ENCODE data around the gene SMIM33. TPM values are rescaled to one million over a fixed set of nuclear protein-coding genes. Genes with fewer than 3 reads are reported as not detected.
A peak's percentile ranks its signal among the peaks of the same experiment; 100 is the strongest.

The SMIM33 gene
- total RNA-seq, 2 donors from 2014 or later: not detected

DNA sequence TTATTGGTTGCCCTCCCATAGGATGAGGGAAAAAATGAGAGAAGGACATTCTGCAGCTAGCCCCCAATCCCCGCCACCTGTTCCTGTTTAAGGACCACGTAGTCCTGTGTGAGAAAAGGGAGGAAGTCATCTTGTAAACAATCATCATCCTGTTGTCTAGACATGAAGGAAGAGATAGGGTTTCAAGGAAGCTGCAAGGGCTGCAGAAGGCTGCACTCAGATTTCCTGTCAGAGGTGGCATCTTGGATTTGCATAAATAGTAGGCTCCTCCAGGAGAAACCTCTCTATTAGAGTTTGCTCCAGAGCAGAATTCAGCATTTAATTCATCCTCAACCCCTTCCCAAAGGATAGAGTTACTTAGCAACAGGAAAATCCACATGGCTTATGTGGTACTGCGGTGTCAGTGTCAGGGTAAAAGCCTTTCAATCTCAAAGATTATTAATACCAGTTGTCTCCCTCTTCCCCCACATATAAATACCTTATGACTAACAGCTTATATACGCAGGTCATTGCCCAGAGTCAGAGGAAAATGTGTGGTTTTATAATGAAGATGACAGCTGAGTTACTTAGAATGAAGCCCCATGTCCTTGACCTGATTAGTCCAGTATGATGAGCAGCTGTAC lies 26.9 kb upstream of the SMIM33 start:
- TF ChIP-seq, protein P1, sequence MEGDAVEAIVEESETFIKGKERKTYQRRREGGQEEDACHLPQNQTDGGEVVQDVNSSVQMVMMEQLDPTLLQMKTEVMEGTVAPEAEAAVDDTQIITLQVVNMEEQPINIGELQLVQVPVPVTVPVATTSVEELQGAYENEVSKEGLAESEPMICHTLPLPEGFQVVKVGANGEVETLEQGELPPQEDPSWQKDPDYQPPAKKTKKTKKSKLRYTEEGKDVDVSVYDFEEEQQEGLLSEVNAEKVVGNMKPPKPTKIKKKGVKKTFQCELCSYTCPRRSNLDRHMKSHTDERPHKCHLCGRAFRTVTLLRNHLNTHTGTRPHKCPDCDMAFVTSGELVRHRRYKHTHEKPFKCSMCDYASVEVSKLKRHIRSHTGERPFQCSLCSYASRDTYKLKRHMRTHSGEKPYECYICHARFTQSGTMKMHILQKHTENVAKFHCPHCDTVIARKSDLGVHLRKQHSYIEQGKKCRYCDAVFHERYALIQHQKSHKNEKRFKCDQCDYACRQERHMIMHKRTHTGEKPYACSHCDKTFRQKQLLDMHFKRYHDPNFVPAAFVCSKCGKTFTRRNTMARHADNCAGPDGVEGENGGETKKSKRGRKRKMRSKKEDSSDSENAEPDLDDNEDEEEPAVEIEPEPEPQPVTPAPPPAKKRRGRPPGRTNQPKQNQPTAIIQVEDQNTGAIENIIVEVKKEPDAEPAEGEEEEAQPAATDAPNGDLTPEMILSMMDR (IDR thresholded peaks at IDR 0.05): no peak
- no peak for TF ChIP-seq POLR2A (IDR thresholded peaks at IDR 0.05)
- H3K36me3 ChIP-seq (replicated peaks in 1 of 2; ENCODE audit: insufficient read depth in 1 of 2, low read depth in 2 of 2): no peaks in the 10 kb centered on the region
- 72 to 77% methylated on average over 4 of the region's 4 CpGs for WGBS, 2 donors
- no peaks in the 10 kb centered on the region for H3K27me3 ChIP-seq
- no peak overlapping the region for H3K4me3 ChIP-seq
- peaks cover 5% of the 10 kb centered on the region for H3K4me1 ChIP-seq
- H3K9me3 ChIP-seq: no peaks in the 10 kb centered on the region
- no peak overlapping the region for H3K27ac ChIP-seq
- no peak for ATAC-seq
- DNase-seq: no peak
- intact Hi-C loops (cut with DNase I): no loop called here

DNA sequence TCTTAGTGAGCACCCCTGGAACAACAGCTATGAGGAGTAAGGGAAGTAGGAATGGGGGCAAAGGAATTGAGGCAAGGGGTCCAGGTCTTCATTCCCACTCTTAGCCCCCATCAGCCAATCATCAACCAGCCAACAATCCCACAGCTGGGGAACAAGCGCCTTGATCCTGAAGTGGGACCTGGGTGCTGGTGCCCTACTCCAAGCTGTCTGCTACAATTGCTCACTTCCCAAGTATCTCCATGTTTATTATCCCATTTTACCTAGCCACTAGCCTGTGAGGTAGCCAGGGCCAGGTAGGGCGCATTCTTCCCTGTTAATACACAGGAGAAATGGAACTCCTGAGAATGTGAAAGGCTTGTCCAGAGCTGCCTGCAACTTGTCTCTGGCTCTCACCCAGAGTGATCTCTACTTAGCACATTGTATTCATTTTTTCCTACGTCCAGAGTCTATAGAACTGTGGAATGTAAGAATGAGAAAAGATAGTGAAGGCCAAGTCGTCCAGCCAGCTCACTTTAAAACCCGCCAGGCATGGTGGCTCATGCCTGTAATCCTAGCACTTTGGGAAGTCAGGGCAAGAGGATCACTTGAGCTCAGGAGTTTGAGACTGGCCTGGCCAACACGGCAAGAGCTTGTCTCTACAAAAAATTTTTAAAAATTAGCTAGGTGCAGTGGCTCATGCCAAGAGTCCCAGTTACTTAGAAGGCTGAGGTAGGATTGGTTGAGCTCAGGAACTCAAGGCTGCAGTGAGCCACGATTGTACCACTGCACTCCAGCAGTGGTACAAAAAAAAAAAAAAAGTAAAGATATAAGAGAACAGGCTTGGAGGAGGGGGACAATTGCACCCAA lies 25.3 kb upstream of the SMIM33 start:
- H3K36me3 ChIP-seq (replicated peaks in 1 of 2; ENCODE audit: insufficient read depth in 1 of 2, low read depth in 2 of 2): no peaks in the 10 kb centered on the region
- intact Hi-C loops (cut with DNase I): no loop called here
- DNase-seq (no peak), ATAC-seq (peak; percentile 40)
- TF ChIP-seq POLR2A (IDR thresholded peaks at IDR 0.05): no peak
- TF ChIP-seq, protein P1 (IDR thresholded peaks at IDR 0.05): no peak
- WGBS, 2 donors: 49 to 52% methylated on average over 7 of the region's 7 CpGs
- no peak overlapping the region for H3K4me3 ChIP-seq
- H3K27ac ChIP-seq: peak overlapping the region in 1 of 4 donors; percentile 22
- H3K4me1 ChIP-seq: no peaks in the 10 kb centered on the region
- H3K9me3 ChIP-seq: no peaks in the 10 kb centered on the region
- no peaks in the 10 kb centered on the region for H3K27me3 ChIP-seq

DNA sequence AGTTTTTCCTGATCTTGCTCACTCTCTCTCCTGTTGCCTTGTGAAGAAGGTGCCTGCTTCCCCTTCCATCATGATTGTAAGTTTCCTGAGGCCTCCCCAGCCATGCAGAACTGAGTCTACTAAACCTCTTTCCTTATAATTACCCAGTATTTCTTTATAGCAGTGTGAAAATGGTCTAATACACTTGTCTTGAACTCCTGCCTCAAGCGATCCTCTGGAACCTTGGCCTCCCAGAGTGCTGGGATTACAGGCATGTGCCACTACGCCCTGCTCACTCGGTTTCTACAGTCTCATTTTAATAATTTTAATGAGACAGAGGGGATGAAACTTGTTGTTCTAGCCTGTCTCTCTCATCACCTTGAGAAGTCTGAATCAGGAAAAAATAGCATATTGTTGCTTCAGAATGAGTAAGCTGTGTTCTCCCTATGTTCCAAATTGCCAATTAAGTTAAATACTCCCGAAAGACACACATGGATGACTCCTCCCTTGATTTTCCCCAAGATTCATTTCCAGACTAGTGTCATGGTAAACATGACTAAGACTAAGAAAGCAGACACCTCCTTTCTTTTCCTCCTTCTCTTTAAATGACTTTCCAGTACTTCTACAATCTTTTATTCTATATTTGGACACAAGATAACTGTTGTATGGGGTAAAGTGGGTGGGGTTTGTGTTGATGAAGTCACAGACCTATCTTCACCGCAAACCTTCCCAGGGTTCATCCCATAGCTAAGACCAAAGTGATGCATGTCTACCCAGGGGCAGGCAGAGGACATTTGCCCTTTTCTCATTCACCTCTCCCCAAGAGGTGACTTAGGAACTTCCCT lies 23.6 kb upstream of the SMIM33 start:
- TF ChIP-seq, protein P1 (IDR thresholded peaks at IDR 0.05): no peak
- TF ChIP-seq POLR2A (IDR thresholded peaks at IDR 0.05): no peak
- no peaks in the 10 kb centered on the region for H3K27me3 ChIP-seq
- intact Hi-C loops (cut with DNase I): no loop called here
- ATAC-seq (no peak), DNase-seq (no peak)
- no peaks in the 10 kb centered on the region for H3K36me3 ChIP-seq (replicated peaks in 1 of 2; ENCODE audit: insufficient read depth in 1 of 2, low read depth in 2 of 2)
- 75 to 86% methylated on average over 5 of the region's 5 CpGs for WGBS, 2 donors
- H3K27ac ChIP-seq: no peak overlapping the region
- no peaks in the 10 kb centered on the region for H3K4me1 ChIP-seq
- no peaks in the 10 kb centered on the region for H3K9me3 ChIP-seq
- no peak overlapping the region for H3K4me3 ChIP-seq

DNA sequence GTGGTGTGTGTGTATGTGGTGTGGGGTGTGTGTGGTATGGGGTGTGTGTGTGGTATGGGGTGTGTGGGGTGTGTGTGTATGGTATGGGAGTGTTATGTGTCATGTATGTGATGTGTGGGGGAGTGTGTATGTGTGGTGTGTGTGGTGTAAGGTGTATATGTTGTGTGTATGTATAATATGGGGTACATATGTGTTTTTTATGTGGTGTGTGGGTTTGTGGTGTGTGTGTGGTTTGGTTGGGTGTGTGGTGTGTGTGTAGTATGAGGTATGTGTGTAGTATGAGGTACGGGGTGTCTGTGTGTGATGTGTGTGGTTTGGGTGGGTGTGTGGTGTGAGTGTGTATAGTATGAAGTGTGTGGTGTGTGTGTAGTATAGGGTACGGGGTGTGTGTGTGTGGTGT lies 19.6 kb upstream of the SMIM33 start:
- intact Hi-C loops (cut with DNase I): no loop called here
- WGBS, 2 donors: 83 to 87% methylated on average over 2 of the region's 2 CpGs
- ATAC-seq (no peak), DNase-seq (no peak)
- no peaks in the 10 kb centered on the region for H3K36me3 ChIP-seq (replicated peaks in 1 of 2; ENCODE audit: insufficient read depth in 1 of 2, low read depth in 2 of 2)
- no peaks in the 10 kb centered on the region for H3K9me3 ChIP-seq
- H3K27ac ChIP-seq: no peak overlapping the region
- TF ChIP-seq POLR2A (IDR thresholded peaks at IDR 0.05): no peak
- TF ChIP-seq, protein P1 (IDR thresholded peaks at IDR 0.05): no peak
- no peak overlapping the region for H3K4me3 ChIP-seq
- no peaks in the 10 kb centered on the region for H3K27me3 ChIP-seq
- H3K4me1 ChIP-seq: no peaks in the 10 kb centered on the region
